Activated naive CD4-positive, alpha-beta T cell treated with anti-CD3 and anti-CD28 coated beads, Interleukin-2, amount 10 ng/mL, durations not matched to agents 7 days and 5 days (primary cell): ENCODE data around the gene JAML.

ENCODE experiments used
- CTCF ChIA-PET: fragments of 350-600 bp; sonication (Branson Sonifier 250); formaldehyde crosslinking; loops from one replicate; lab custom pipeline; 2021; ENCODE audit warnings: antibody characterized with exemption; lab: Charles Lee
- DNase-seq: peaks from one replicate; pipeline ENCODE4 v3.0.0-alpha.2; 2020
- H3K27ac Mint-ChIP-seq: one replicate; pipeline ENCODE4 v1.8.0; 2021; ENCODE audit warnings: mild to moderate bottlenecking, moderate library complexity, mixed read lengths
- H3K27me3 Mint-ChIP-seq: one replicate; pipeline ENCODE4 v1.8.0; 2021; ENCODE audit warnings: mild to moderate bottlenecking, mixed read lengths
- H3K36me3 Mint-ChIP-seq: one replicate; pipeline ENCODE4 v1.8.0; 2021; ENCODE audit warnings: mixed read lengths
- H3K4me1 Mint-ChIP-seq: one replicate; pipeline ENCODE4 v1.8.0; 2021; ENCODE audit warnings: mixed read lengths
- H3K4me3 Mint-ChIP-seq: one replicate; pipeline ENCODE4 v1.8.0; 2021; ENCODE audit warnings: mild to moderate bottlenecking, moderate library complexity, mixed read lengths
- H3K9me3 Mint-ChIP-seq: one replicate; pipeline ENCODE4 v1.8.0; 2021; ENCODE audit warnings: mixed read lengths

JAML gene, protein sequence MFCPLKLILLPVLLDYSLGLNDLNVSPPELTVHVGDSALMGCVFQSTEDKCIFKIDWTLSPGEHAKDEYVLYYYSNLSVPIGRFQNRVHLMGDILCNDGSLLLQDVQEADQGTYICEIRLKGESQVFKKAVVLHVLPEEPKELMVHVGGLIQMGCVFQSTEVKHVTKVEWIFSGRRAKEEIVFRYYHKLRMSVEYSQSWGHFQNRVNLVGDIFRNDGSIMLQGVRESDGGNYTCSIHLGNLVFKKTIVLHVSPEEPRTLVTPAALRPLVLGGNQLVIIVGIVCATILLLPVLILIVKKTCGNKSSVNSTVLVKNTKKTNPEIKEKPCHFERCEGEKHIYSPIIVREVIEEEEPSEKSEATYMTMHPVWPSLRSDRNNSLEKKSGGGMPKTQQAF

DNA sequence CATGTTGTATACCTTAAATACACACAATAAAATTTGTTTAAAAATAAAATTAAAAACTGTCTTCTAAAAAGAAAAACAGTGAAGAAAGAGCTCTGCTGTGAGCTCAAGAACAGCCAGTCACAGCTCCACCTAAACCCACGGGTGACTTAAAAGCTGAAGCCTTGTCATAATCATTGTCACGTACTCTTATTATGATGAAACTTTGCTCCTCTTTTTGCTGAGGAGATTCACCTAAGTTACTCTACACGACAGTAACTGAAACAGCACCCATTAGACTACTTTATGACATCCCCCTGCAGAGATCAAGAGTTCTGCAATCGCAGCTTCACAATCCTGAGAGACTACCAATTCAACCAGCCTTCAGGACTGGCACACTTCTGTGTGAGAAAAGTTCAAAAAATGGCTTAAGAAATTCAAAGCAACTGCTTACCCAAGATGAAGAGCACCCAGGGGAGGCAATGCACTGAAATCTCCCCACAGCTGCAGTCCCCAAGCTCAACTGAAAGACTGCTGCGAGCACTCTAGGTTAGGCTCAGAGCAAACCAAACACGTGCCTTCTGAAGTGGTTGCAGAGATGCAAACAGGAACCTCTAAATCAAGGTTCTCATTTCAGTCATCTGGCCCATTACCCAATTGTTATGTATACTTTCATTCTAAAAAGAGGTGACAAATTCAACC is at the start of gene JAML:
Gene JAML (minus strand): TSS at position 501 of the 678 bp plus-strand sequence. CDS start 10,145 bp downstream, outside the sequence.
- Mint-ChIP-seq H3K36me3 (peaks cover 57% of the 10 kb centered on the region), H3K27ac (no peak within 1 kb of the TSS), H3K9me3 (peaks cover 3% of the 10 kb centered on the region), H3K4me3 (peak within 1 kb of the TSS; percentile 80), H3K27me3 (no peaks in the 10 kb centered on the region), H3K4me1 (peaks cover 55% of the 10 kb centered on the region)
- CTCF ChIA-PET: interaction anchor here (0.7 to 4.0 kb wide), 12 partner anchors 9 to 123 kb away, joined by 3 to 30 read pairs (median 5); no protein-coding TSS in a partner anchor
- peak; percentile 85 for DNase-seq

DNA sequence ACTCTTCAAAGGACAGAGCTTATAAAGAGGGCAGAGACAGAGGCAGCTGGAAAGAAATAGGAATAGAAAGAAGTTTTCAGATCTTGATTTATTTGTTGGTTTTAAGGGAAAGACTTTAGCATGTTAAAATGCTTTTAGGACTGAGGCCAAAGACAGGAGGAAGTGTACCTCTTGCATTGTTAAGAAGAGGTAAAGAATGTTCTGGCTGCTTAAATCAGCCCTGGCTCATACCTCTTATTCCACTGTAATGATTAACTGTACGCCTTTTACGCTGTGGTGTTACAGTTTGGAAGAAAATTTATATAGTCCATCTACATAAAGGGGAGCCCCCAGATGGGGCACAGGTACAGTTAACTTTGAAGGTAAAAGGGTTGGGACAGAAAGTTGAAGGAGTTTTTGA is 49.4 kb upstream of the JAML start:
- Mint-ChIP-seq H3K4me1 (peaks cover 39% of the 10 kb centered on the region), H3K9me3 (no peaks in the 10 kb centered on the region), H3K27ac (peak overlapping the region; percentile 34), H3K36me3 (no peaks in the 10 kb centered on the region), H3K4me3 (no peak overlapping the region), H3K27me3 (peaks cover 12% of the 10 kb centered on the region)
- no peak for DNase-seq
- CTCF ChIA-PET: no interaction called here

DNA sequence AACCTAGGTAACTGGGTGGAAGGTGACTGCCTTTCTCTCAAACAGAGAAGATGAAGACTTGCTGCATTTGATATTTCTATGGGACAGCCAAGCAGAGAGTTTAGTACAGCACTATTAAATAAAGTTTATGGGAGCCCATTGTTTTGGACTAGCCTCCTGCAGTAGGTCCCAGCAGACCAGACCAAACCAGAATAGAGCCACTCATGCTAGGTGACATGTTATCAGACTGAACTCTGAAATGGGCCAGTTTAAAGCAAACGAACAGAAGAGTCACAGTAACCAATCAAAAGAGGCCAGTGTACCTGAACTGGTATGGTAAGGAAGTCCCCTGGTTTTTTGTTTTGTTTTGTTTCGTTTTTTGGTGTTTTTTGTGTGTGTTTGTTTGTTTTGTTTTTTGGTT is 47.2 kb upstream of the JAML start:
- Mint-ChIP-seq H3K9me3 (no peaks in the 10 kb centered on the region), H3K36me3 (no peaks in the 10 kb centered on the region), H3K27ac (no peak overlapping the region), H3K4me1 (peaks cover 30% of the 10 kb centered on the region), H3K27me3 (peaks cover 17% of the 10 kb centered on the region), H3K4me3 (no peak overlapping the region)
- no peak for DNase-seq
- CTCF ChIA-PET: no interaction called here

DNA sequence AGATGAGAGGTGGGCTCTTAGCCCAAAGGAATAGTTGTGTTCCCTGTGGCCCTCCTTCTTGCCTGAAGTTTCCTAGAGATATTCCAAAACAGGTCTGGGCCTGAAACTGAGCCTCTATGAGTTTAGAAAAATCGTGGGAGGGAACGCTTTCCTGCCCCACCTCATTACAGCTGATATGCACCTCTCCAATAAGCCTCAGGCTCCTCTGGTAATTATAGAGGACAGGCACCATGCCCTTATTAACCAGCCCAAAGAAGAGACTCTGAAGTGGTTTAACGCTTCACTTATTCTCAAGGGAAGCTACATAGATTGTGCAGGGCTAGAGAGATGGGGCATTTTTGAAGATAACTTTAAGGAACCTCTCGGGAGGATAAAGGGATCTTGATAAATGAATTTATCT is 42.7 kb upstream of the JAML start:
- H3K36me3 Mint-ChIP-seq: peaks cover under 1% of the 10 kb centered on the region
- H3K27ac Mint-ChIP-seq: no peak overlapping the region
- DNase-seq: no peak
- H3K9me3 Mint-ChIP-seq: no peaks in the 10 kb centered on the region
- H3K4me3 Mint-ChIP-seq: no peak overlapping the region
- H3K4me1 Mint-ChIP-seq: peaks cover 33% of the 10 kb centered on the region
- CTCF ChIA-PET: interaction anchor here (0.9 to 1.2 kb wide), 6 partner anchors 9 to 96 kb away, joined by 3 to 5 read pairs (median 4); no protein-coding TSS in a partner anchor
- peaks cover 42% of the 10 kb centered on the region for H3K27me3 Mint-ChIP-seq

DNA sequence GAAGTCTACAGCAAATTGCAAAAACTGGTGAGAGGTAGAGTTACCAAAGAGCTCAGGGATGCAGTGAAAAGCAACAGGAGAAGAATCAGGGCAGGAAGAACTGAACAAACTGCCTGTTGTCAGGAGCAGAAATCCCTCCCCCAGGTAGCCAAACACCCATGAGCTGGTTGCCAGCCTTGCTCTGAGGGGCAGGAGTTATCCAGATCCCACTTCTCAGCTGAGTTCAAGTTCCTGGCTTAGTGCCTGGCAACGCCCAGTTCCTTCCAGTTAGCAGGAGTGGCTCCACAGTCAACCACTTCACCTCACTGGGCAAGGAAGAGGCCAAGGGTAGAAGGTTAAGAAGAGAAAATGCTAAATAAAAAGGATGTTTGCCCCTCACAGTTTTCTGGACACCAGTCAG is 41.1 kb upstream of the JAML start:
- no peak for DNase-seq
- Mint-ChIP-seq H3K4me1 (peaks cover 42% of the 10 kb centered on the region), H3K4me3 (no peak overlapping the region), H3K9me3 (no peaks in the 10 kb centered on the region), H3K27ac (no peak overlapping the region), H3K36me3 (peaks cover 5% of the 10 kb centered on the region), H3K27me3 (peaks cover 38% of the 10 kb centered on the region)
- CTCF ChIA-PET: interaction anchor here (2.9 to 4.2 kb wide), 2 partner anchors 12 to 67 kb away, joined by 13 to 22 read pairs; no protein-coding TSS in a partner anchor

DNA sequence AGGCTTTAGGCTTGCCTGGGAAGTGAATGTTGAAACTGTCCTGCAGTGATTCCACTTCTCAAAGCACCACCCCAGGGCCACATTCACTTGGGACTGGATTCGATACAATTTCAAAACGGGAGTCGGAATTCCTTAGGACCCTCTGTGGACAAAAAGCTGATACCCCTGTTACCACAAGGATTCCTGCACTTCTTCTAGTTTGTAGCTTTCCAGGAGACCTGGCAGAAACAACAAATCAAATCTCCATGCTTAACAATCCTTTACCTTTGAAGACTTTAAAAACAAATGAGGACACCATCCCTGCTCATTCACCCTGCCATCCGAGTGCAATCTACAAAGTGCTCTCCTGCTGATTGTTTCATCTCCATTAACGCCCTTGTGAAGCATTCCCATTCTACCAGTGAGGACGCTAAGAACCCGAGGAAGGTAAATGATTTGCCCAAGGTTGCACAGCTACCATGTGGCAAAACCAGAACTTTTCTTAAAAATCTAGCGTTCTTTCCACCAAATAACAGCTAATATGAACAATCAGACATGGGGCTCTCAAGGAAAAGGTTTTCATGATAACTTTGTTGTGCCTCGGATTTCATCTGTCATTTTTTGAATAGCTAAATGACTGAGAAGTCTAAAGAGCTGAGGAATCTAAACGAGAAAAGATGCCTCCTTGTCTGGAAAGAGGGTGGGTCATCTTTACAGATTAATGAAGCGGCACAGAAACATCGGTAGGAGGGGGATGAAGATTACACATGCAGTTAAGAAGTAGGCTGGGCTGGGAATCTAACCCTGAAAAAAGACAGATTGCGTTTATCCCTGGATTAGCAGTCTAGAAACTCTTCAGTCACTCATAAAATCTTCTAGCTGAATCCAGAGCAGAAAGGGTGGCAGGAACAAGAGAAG is 40.0 kb upstream of the JAML start:
- Mint-ChIP-seq H3K9me3 (no peaks in the 10 kb centered on the region), H3K4me3 (peak overlapping the region; percentile 72), H3K4me1 (peaks cover 53% of the 10 kb centered on the region), H3K36me3 (peaks cover 7% of the 10 kb centered on the region), H3K27me3 (peaks cover 34% of the 10 kb centered on the region), H3K27ac (no peak overlapping the region)
- DNase-seq: no peak
- CTCF ChIA-PET: interaction anchor here (1.0 to 4.2 kb wide), 8 partner anchors 13 to 82 kb away, joined by 3 to 22 read pairs (median 4); partner anchors contain the start of genes CD3E and MPZL3

DNA sequence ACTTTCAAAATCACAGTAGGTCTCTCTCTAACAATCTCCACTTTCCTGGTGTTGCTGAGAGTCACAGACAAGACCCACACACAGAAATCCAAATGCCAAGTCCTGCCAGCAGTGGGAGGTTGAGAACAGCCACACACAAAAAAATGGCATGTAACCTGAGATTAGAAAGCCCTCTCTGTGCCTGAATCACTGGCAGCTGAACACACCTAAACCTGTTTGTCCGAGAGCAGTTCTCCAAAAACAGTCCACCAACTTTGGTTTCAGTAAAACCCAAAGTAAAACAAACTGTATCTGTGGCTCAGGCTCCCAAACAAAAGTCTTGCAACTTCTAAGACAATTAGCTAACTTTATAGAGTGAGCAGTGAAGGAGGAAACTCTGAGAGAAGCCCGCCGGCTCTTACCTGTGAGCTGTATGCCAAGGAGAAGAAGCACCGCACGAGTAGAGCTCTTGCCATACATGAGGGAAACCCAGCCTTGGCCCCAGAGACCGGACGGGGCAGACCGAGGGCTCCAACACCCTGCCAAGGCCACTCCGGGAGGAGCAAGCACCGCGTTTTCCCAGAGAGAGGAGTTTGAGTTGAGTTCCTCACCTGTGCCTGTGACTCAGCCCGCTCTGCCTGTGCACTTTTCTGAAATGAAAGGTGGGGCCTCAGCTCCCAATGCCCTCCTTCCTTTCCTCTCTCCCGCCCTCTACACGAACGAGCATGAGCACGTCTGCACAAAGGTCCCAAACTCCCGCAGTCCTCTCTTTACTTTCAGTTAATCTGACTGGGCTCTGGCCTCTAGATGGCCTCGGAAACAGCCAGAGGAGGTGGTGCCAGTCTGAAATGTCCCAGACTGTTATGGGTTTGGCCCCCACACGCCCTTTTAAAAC is 39.1 kb upstream of the JAML start, which contains the start of gene MPZL2:
Gene MPZL2 (minus strand): TSS at position 603 of the 874 bp plus-strand sequence. CDS start 144 bp downstream, at position 459.
- Mint-ChIP-seq H3K4me3 (peak within 1 kb of the TSS; percentile 72), H3K9me3 (no peaks in the 10 kb centered on the region), H3K36me3 (peaks cover 13% of the 10 kb centered on the region), H3K4me1 (peaks cover 56% of the 10 kb centered on the region), H3K27me3 (peaks cover 30% of the 10 kb centered on the region), H3K27ac (peak within 1 kb of the TSS; percentile 58)
- peak; percentile 50 for DNase-seq
- CTCF ChIA-PET: interaction anchor here (0.8 to 4.2 kb wide), 10 partner anchors 11 to 93 kb away, joined by 3 to 22 read pairs (median 4); partner anchors contain the start of genes CD3E and MPZL3

DNA sequence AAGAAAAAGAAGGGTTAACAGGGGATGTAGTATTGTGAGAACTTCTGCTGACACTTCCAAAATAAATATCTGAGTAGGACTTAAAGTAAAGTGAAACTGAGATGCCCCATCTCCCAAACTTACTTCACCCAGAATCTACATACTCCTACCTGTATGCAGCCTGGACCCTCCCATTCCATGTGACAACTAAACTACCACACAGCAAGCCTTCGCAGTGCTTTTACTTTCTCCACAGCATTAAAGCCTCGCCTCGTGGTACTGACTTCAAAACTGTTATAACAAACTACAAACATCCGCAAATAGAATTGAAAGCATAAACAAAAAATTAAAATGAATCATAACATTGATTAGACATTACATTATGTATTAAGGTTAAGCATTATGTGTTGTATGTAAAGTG is 38.3 kb upstream of the JAML start:
- H3K27me3 Mint-ChIP-seq: peaks cover 30% of the 10 kb centered on the region
- H3K36me3 Mint-ChIP-seq: peaks cover 21% of the 10 kb centered on the region
- H3K4me3 Mint-ChIP-seq: peak overlapping the region; percentile 72
- CTCF ChIA-PET: interaction anchor here (0.6 to 4.2 kb wide), 8 partner anchors 12 to 92 kb away, joined by 3 to 22 read pairs (median 3); no protein-coding TSS in a partner anchor
- H3K27ac Mint-ChIP-seq: no peak overlapping the region
- H3K4me1 Mint-ChIP-seq: peaks cover 58% of the 10 kb centered on the region
- DNase-seq: no peak
- no peaks in the 10 kb centered on the region for H3K9me3 Mint-ChIP-seq

DNA sequence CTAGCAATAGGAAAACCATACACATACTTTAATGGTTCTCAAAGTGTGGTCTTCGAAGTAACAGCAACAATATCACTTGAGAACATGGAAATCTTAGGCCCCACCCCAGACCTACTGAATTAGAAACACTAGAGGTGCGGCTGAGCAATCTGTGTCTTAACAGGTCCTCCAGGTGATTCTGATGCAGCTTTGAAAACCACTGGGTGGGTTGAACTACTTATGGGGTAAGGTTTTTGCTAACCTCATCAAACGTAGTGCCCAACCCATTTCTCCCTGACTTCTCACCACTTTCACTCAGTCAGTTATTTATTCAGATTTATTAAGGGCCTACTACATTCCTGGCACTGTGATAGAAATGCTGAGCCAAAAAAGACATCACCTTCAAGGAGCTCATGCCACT is 35.5 kb upstream of the JAML start:
- H3K27ac Mint-ChIP-seq: no peak overlapping the region
- CTCF ChIA-PET: interaction anchor here (0.7 to 3.0 kb wide), 7 partner anchors 16 to 239 kb away, joined by 3 to 21 read pairs (median 5); no protein-coding TSS in a partner anchor
- H3K27me3 Mint-ChIP-seq: peaks cover 16% of the 10 kb centered on the region
- H3K36me3 Mint-ChIP-seq: peaks cover 29% of the 10 kb centered on the region
- peaks cover 54% of the 10 kb centered on the region for H3K4me1 Mint-ChIP-seq
- H3K9me3 Mint-ChIP-seq: no peaks in the 10 kb centered on the region
- DNase-seq: no peak
- H3K4me3 Mint-ChIP-seq: no peak overlapping the region

DNA sequence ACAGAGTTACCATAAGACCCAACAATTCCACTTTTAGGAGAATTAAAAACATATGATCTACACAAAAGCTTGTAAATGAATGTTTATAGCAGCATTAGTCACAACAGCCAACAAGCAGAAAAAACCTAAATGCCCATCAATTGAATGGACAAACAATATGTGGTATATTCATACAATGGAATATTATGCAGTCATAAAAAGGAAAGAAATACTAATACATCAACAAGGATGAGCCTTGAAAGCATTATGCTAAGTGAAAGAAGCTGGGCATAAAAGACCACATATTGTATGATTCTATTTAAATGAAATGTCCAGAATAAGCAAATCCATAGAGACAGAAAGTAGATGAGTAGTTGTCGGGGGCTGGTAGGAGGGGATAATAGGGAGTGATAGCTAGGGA is 34.3 kb upstream of the JAML start:
- H3K4me3 Mint-ChIP-seq: no peak overlapping the region
- peaks cover 4% of the 10 kb centered on the region for H3K27me3 Mint-ChIP-seq
- H3K9me3 Mint-ChIP-seq: no peaks in the 10 kb centered on the region
- H3K4me1 Mint-ChIP-seq: peaks cover 46% of the 10 kb centered on the region
- no peak overlapping the region for H3K27ac Mint-ChIP-seq
- CTCF ChIA-PET: interaction anchor here (1.0 to 2.6 kb wide), 9 partner anchors 9 to 88 kb away, joined by 3 to 9 read pairs (median 5); no protein-coding TSS in a partner anchor
- peaks cover 29% of the 10 kb centered on the region for H3K36me3 Mint-ChIP-seq
- no peak for DNase-seq

DNA sequence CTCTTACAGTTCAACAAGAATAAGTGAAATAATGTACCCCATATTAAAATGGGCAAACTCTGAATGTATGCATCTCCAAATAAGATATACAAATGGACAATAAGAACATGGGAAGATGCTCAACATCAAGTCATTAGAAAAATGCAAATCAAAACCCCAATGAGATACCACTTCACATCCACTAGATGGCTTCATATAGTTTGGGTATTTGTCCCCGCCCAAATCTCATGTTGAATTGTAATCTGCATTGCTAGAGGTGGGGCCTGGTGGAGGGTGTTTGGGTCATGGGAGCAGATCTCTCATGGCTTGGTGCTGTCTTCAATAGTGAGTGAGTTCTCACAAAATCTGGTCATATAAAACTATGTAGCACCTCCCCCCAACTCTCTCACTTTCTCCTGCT is 33.6 kb upstream of the JAML start:
- Mint-ChIP-seq H3K9me3 (no peaks in the 10 kb centered on the region), H3K27ac (no peak overlapping the region), H3K27me3 (no peaks in the 10 kb centered on the region), H3K4me1 (peaks cover 39% of the 10 kb centered on the region), H3K36me3 (peaks cover 29% of the 10 kb centered on the region), H3K4me3 (no peak overlapping the region)
- DNase-seq: no peak
- CTCF ChIA-PET: interaction anchor here (1.0 to 2.6 kb wide), 7 partner anchors 10 to 60 kb away, joined by 3 to 9 read pairs (median 5); no protein-coding TSS in a partner anchor

DNA sequence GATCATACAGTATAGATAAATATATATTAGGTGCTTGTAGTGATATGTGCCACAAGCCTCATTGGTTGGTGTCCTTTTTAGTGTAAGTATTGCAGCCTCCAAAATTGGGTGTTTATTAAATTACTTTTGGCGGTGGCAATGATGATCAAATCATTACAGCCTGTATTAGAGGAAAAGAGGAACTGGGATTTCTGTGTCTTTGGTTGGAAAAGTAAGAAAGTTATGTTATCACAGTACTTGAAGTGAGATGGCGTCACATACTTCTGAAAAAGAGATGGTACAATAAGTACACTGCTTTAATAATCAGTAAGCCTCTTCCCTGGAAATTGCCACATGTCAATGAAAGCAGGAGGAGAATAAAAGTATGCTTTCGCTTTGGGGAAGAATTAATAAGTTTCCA is 27.9 kb upstream of the JAML start:
- Mint-ChIP-seq H3K27ac (peak overlapping the region; percentile 95), H3K4me3 (peak overlapping the region; percentile 92), H3K9me3 (no peaks in the 10 kb centered on the region), H3K4me1 (peaks cover 29% of the 10 kb centered on the region), H3K27me3 (no peaks in the 10 kb centered on the region), H3K36me3 (peaks cover 15% of the 10 kb centered on the region)
- CTCF ChIA-PET: interaction anchor here (0.9 to 2.3 kb wide), 5 partner anchors 10 to 58 kb away, joined by 3 to 10 read pairs (median 3); no protein-coding TSS in a partner anchor
- no peak for DNase-seq
